Kidney (tissue), 22 donors: ENCODE measurements around the gene CCDC30. TPM values are rescaled to one million over a fixed set of nuclear protein-coding genes. Genes with fewer than 3 reads are reported as not detected.

ENCODE experiments used
- DNase-seq, 5 donors: peaks; one replicate each; pipeline ENCODE4 v3.0.0-alpha.2; 2013 to 2020
- FAIRE-seq: peaks from 2 replicates; lab custom pipeline; 2012; peaks lifted over from hg19 to GRCh38; lab: Jason Lieb, UNC
- H3K27ac ChIP-seq, 2 donors: one replicate each; pipeline ENCODE4 v1.7.0; 2013; ENCODE audit warnings: low read depth in 2 of 2, low read length in 2 of 2, inconsistent platforms in 1 of 2
- H3K27me3 ChIP-seq: one replicate; pipeline ENCODE4 v1.7.1; 2013; ENCODE audit warnings: low read length, inconsistent platforms; ENCODE audit not compliant: control insufficient read depth, insufficient read depth
- H3K36me3 ChIP-seq, 3 donors: one replicate each; pipeline versions ENCODE4 v1.7.0 to v1.7.1; 2013; ENCODE audit warnings: low read length in 3 of 3, control low read depth in 1 of 3, inconsistent platforms in 1 of 3; ENCODE audit not compliant: insufficient read depth in 3 of 3, control insufficient read depth in 2 of 3
- H3K4me1 ChIP-seq, 3 donors: one replicate each; pipeline versions ENCODE4 v1.7.0 to v1.7.1; 2013; ENCODE audit warnings: low read length in 3 of 3, inconsistent platforms in 1 of 3, low read depth in 1 of 3; ENCODE audit not compliant: control insufficient read depth in 2 of 3, insufficient read depth in 2 of 3
- H3K4me3 ChIP-seq, 3 donors: one replicate each; pipeline versions ENCODE4 v1.7.0 to v1.8.1; 2013; ENCODE audit warnings: low read length in 3 of 3, control low read depth in 1 of 3, inconsistent platforms in 1 of 3
- H3K9ac ChIP-seq, 3 donors: one replicate each; pipeline versions ENCODE4 v1.7.0 to v1.7.1; 2013; ENCODE audit warnings: low read length in 3 of 3, control low read depth in 1 of 3, inconsistent platforms in 1 of 3
- H3K9me3 ChIP-seq, 3 donors: one replicate each; pipeline versions ENCODE4 v1.7.0 to v1.7.1; 2013; ENCODE audit warnings: low read length in 3 of 3, control low read depth in 1 of 3, inconsistent platforms in 1 of 3; ENCODE audit not compliant: control insufficient read depth in 2 of 3, insufficient read depth in 1 of 3
- intact Hi-C: fragments of 100-400 bp; cut with DNase I; formaldehyde crosslinking; loops from one replicate; pipeline ENCODE4 v1.11.1; 2022
- long read RNA-seq, 10 donors: library from polyadenylated mRNA in 1 of 10; unstranded in 1 of 10; transcript quantifications; one replicate each; pipeline ENCODE4 v2.0.0 and lab custom pipeline, GENCODE V29; 2021 to 2026
- polyA plus RNA-seq: library from polyadenylated mRNA; stranded (reverse); fragments of 350-450 nt; fragmentation: Illumina TruSeq; extraction: RNeasy Lipid Tissue Mini Kit (QIAGEN cat#74804); gene quantifications from one replicate; pipeline ENCODE4 v1.2.3, GENCODE V29; 2014; ENCODE audit warnings: low read depth, low replicate concordance; ENCODE audit not compliant: insufficient read depth
- total RNA-seq: library from RNA; stranded (reverse); fragmentation: NEBNext Ultra II Directional; extraction: Animal tissue kit (Norgen Biotek cat#: 25700); gene quantifications from one replicate; pipeline ENCODE4 v1.2.1, GENCODE V29; 2021
- TF ChIP-seq, protein P1 (sequence below): IDR thresholded peaks from 3 replicates; pipeline ENCODE4 v1.5.1; 2012; ENCODE audit warnings: mild to moderate bottlenecking, moderate library complexity, borderline replicate concordance; ENCODE audit not compliant: insufficient read depth; ENCODE audit errors: extremely low read depth
- donor health status: control.
- donor health status: control.
- donor health status: control.
- donor health status: control.
- donor health status: control.
- donor health status: DM: yes; HTN: yes; CAD: no.
- donor health status: Normal renal cell carcinoma (clear cell type).

Gene CCDC30
- total RNA-seq (18.0 TPM), polyA plus RNA-seq (4.9 TPM)
- long read RNA-seq, donor 1 = 0 reads
- long read RNA-seq, donor 2 = 0 reads
- long read RNA-seq, donor 3, partial matches to known transcripts = 0 of 1 reads
- long read RNA-seq, donor 3, other reads (novel, unspliced or antisense) = 0 of 1 reads
- long read RNA-seq, donor 4 = 0 reads
- long read RNA-seq, donor 5 = 0 reads
- long read RNA-seq, donor 6 = 0 reads
- long read RNA-seq, donor 7, partial matches to known transcripts = 2 of 15 reads
- long read RNA-seq, donor 7, other reads (novel, unspliced or antisense) = 12 of 15 reads
- long read RNA-seq, donor 8 = 0 reads
- long read RNA-seq, donor 9 = 0 reads
- long read RNA-seq, donor 10 = 0 reads

DNA sequence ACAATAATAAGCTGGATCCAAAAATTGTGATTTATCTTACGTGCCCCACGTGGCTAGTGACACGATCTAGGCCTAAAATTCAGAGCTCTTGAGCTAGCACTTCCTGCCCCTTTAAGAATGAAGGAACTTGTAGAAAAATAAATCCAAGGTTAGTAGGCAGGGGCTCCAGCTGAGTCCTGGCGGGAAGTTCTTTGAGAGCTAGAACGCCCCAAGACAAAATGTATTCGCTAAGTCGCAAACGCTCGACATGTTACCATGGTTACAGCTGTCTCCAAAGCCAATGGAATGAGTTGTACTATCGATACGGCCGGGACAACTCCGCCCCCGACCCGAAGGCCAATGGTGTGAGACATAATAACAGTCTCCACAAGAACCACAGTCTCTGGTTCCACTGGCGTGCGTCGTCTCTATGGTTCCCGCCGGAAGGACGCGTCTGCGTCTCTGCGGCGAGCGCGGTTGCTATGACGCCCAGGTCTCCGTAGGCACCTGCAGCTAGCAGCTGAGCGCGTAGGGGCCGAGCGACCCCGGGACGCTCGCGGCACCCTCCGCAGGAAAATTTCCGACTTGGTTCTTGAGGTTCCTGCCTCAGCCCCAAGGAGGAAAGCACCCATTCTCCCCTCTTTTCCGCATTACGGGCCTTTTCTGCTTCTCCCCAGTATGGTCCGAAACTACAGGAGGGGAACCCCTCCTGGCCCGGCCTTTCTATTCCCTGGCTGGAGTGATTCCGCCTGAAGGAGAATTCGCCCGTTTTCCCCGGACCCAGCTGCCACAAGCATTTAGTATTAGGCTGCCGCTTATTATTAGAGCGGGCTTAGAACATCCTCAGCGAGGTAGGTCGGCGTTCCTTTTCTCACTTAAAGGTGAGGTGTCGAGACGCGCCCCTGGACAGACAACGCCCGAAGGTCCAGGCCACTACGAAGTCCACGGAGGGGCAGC is at the start of gene CCDC30:
Gene CCDC30 (plus strand): TSS at position 459 of the 936 bp plus-strand sequence. CDS start 17,266 bp downstream, outside the sequence.
- peak within 1 kb of the TSS in 2 of 3 donors; percentile 4 to 72 for H3K9ac ChIP-seq
- intact Hi-C loops = no loop called here
- peak within 1 kb of the TSS; percentile 8 to 68 for H3K27ac ChIP-seq
- peaks cover 0 to 6% (median 0%) of the 10 kb centered on the region in 3 donors for H3K4me1 ChIP-seq
- TF ChIP-seq, protein P1, sequence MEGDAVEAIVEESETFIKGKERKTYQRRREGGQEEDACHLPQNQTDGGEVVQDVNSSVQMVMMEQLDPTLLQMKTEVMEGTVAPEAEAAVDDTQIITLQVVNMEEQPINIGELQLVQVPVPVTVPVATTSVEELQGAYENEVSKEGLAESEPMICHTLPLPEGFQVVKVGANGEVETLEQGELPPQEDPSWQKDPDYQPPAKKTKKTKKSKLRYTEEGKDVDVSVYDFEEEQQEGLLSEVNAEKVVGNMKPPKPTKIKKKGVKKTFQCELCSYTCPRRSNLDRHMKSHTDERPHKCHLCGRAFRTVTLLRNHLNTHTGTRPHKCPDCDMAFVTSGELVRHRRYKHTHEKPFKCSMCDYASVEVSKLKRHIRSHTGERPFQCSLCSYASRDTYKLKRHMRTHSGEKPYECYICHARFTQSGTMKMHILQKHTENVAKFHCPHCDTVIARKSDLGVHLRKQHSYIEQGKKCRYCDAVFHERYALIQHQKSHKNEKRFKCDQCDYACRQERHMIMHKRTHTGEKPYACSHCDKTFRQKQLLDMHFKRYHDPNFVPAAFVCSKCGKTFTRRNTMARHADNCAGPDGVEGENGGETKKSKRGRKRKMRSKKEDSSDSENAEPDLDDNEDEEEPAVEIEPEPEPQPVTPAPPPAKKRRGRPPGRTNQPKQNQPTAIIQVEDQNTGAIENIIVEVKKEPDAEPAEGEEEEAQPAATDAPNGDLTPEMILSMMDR = no peak
- no peaks in the 10 kb centered on the region for H3K9me3 ChIP-seq
- peaks cover 0 to 20% (median 13%) of the 10 kb centered on the region in 3 donors for H3K36me3 ChIP-seq
- peak; percentile 99 for FAIRE-seq
- peak; percentile 98 to 99 (median 99) for DNase-seq
- no peaks in the 10 kb centered on the region for H3K27me3 ChIP-seq
- peak within 1 kb of the TSS; percentile 46 to 87 (median 83) for H3K4me3 ChIP-seq

DNA sequence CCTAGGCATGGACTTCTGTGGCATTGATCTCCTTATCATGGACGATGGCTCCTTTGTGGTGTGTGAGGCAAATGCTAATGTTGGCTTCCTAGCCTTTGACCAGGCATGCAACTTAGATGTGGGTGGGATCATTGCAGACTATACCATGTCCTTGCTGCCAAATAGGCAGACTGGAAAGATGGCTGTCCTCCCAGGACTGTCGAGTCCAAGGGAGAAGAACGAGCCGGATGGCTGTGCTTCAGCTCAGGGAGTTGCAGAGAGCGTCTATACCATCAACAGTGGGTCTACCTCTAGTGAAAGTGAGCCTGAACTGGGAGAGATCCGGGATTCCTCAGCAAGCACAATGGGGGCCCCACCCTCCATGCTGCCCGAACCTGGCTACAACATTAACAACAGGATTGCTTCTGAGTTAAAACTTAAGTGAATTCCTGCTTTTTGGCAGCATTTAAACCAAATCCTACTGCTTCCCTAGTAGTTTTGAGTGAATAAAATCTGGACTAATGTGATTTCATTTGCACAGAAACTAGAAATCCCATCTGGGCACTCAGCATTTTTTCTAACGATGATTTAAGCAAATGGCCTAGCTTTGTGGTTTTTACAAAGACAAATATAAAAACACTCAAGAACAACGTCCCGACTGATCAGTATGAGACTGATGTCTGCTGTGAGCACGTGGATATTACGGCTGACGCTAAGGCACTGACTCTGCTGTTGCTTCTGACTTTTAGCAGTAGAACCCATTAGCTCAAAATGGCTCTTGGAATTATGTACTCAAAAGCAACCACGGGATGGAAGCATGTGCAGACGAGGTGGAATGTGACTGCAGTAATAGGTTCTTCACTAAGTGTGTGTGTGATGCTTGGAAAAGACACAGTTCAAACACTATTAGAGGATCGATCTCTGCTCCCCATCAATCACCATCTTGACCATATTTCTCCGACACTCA is 48.3 kb upstream of the CCDC30 start:
- TF ChIP-seq, protein P1 = no peak
- no peak overlapping the region for H3K4me3 ChIP-seq
- DNase-seq (no peak), FAIRE-seq (no peak)
- no peaks in the 10 kb centered on the region for H3K27me3 ChIP-seq
- H3K9ac ChIP-seq = no peak overlapping the region
- no peak overlapping the region for H3K27ac ChIP-seq
- no peaks in the 10 kb centered on the region for H3K9me3 ChIP-seq
- no peaks in the 10 kb centered on the region for H3K36me3 ChIP-seq
- H3K4me1 ChIP-seq = no peaks in the 10 kb centered on the region
- intact Hi-C loops = no loop called here

DNA sequence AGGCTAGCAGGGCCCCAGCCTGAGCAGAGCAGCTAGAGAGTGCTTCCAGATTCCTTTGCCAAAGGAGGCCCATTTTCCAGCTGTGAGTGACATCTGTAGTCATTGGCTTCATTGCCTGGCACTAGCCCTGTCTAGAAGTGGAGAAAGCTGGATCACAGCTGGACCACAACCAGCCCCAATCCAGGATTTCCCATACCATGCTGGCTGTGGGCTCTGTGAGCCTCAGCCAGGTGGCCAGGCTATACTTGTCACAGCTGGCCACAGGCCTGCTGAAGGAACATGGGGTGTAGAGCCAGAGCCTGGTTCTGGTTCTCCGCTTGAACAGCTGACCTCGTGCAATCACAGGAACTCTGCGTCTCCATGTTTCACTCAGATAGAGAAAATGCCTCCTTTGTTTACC is 45.9 kb upstream of the CCDC30 start:
- TF ChIP-seq, protein P1 = no peak
- intact Hi-C loops = no loop called here
- Histone ChIP-seq H3K36me3 (no peaks in the 10 kb centered on the region), H3K4me3 (no peak overlapping the region), H3K9me3 (no peaks in the 10 kb centered on the region), H3K27ac (no peak overlapping the region), H3K9ac (no peak overlapping the region), H3K4me1 (no peaks in the 10 kb centered on the region), H3K27me3 (no peaks in the 10 kb centered on the region)
- DNase-seq = no peak
- FAIRE-seq = no peak
